Cardiac fibroblast (primary cell): ENCODE measurements around the gene ATG2A.

Source experiments
- DNase-seq, 2 donors: peaks; one replicate each; pipeline versions ENCODE4 v3.0.0 to v3.0.0-alpha.2; 2010; ENCODE audit warnings: low read depth in 2 of 2
- H3K4me3 ChIP-seq, 2 donors: replicated peaks in 1 of 2; 1 replicate in 1 of 2; 2 replicates in 1 of 2; pipeline ENCODE4 v1.5.1; 2011; ENCODE audit warnings: low read depth in 2 of 2, low read length in 2 of 2, mild to moderate bottlenecking in 2 of 2, moderate library complexity in 1 of 2
- CTCF ChIP-seq: IDR thresholded peaks from one replicate; pipeline ENCODE4 v1.5.1; 2011; ENCODE audit warnings: low read depth, mild to moderate bottlenecking, low read length, inconsistent platforms

Gene ATG2A

GRCh38 chr11:64916775-64917662 lies at the start of gene ATG2A:
Gene ATG2A, minus strand, starts transcription at chr11:64917209. Its CDS starts 74 bp downstream, at chr11:64917135.
- H3K4me3 ChIP-seq: peak within 1 kb of the TSS; percentile 92 to 95
- no peak for TF ChIP-seq CTCF
- DNase-seq: peak; percentile 100

GRCh38 chr11:64963072-64963631 lies 46.1 kb upstream of the ATG2A start:
- no peak for TF ChIP-seq CTCF

GRCh38 chr11:64960719-64961118 lies 43.7 kb upstream of the ATG2A start:
- H3K4me3 ChIP-seq: no peak overlapping the region
- no peak for TF ChIP-seq CTCF
- DNase-seq: peak in 1 of 2 donors; percentile 40

More at GRCh38 chr11:64963072-64963631, 46.1 kb upstream of the ATG2A start:
- H3K4me3 ChIP-seq: no peak overlapping the region
- DNase-seq: no peak

- no peak for TF ChIP-seq CTCF
- H3K4me3 ChIP-seq: no peak overlapping the region
- peak in 1 of 2 donors; percentile 6 for DNase-seq
Measured at GRCh38 chr11:64959498-64959897, 42.5 kb upstream of the ATG2A start.

- no peak for TF ChIP-seq CTCF
Measured at GRCh38 chr11:64954201-64954600, 37.2 kb upstream of the ATG2A start.

GRCh38 chr11:64951529-64951928 lies 34.5 kb upstream of the ATG2A start:
- no peak overlapping the region for H3K4me3 ChIP-seq
- no peak for DNase-seq
- TF ChIP-seq CTCF: no peak

More at GRCh38 chr11:64954201-64954600, 37.2 kb upstream of the ATG2A start:
- no peak overlapping the region for H3K4me3 ChIP-seq
- DNase-seq: no peak
